Non-pigmented ciliary epithelial cell (primary cell): ENCODE data around the gene RSPO4.

ENCODE experiments used
- DNase-seq: peaks from one replicate; pipeline ENCODE4 v3.0.0-alpha.2; 2010; ENCODE audit warnings: low read depth

The RSPO4 gene

DNA sequence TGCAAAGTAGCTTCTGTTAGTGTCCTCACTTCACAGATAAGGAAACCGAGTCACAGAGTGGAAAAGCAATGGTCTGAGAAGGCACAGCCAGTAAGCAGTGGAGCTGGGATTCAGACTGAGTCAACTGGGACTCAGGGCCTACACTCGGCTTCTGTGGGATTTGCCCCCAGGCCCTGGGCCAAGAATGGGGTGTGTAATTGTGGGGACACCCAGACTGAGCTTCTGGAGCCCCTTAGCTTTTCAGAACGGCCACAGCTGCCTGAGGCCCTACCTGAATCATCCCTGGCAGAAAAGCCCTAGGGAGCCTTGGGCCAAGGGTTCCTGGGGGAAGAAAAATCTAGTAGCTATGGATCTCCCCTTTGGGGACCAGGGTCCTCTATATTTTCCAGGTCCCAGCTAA lies 92.5 kb downstream of the RSPO4 start:
- no peak for DNase-seq
